ENCODE data around the gene GRIK1. TPM values are rescaled to one million over a fixed set of nuclear protein-coding genes. Genes with fewer than 3 reads are reported as not detected.

Gene GRIK1
- polyA plus RNA-seq, 1 donor = 1.9 TPM

DNA sequence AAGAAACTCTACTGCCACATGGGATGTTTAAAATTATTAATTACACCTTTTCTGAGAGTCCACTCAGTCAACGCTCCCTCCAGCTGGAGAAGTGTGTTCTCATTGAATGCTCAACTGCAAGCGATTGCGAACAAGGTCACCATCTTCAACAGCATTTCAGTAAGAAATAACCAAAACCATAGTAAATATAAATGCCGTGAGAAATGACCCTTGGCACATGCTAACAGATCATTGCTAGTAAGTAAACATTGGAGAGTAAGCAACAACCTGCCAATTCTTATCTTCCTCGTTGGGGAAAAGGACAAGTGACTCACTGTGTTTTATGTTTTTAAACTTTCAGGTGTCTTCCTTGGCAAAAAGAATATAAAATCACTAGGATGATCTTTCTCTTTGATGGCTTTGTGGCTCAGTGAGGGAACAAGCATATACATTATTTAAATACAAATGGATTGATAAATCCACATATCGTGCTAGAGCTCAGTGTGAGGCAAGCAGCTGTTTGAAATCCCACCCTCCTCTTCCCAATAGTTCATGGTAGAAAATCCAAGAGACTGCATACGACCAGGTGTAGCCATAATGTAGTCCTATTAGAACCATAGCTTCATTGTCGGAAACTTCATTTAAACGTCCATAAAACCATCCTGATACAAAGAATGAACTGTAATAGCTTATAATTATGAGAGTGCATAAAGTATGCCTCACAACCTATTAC, 214.6 kb downstream of the GRIK1 start:
- Histone ChIP-seq H3K4me3 (ENCODE audit: low read length) (peak overlapping the region; percentile 8), H3K27me3 (ENCODE audit: control insufficient read depth, insufficient read depth, low read length) (no peaks in the 10 kb centered on the region), H3K9me3 (ENCODE audit: control insufficient read depth, low read depth, low read length) (no peaks in the 10 kb centered on the region), H3K36me3 (ENCODE audit: control insufficient read depth, insufficient read depth, low read length) (no peaks in the 10 kb centered on the region), H3K4me1 (ENCODE audit: control insufficient read depth, insufficient read depth, low read length) (no peaks in the 10 kb centered on the region), H3K27ac (ENCODE audit: low read length) (no peak overlapping the region)
- DNase-seq = peak; percentile 4 to 57
- 38% methylated on average over 2 of the region's 9 CpGs for WGBS (ENCODE audit: insufficient coverage, low lambda C conversion rate)

- no peak for DNase-seq
- H3K9me3 ChIP-seq (ENCODE audit: control insufficient read depth, low read depth, low read length) = no peaks in the 10 kb centered on the region
- H3K4me3 ChIP-seq (ENCODE audit: low read length) = no peak overlapping the region
- no peaks in the 10 kb centered on the region for H3K4me1 ChIP-seq (ENCODE audit: control insufficient read depth, insufficient read depth, low read length)
- H3K27ac ChIP-seq (ENCODE audit: low read length) = no peak overlapping the region
- H3K36me3 ChIP-seq (ENCODE audit: control insufficient read depth, insufficient read depth, low read length) = no peaks in the 10 kb centered on the region
- no peaks in the 10 kb centered on the region for H3K27me3 ChIP-seq (ENCODE audit: control insufficient read depth, insufficient read depth, low read length)
- WGBS (ENCODE audit: insufficient coverage, low lambda C conversion rate) = no CpG with 5 or more reads among the region's 2 CpGs
Observed at GRCh38 chr21:29721964-29722363, 217.8 kb downstream of the GRIK1 start.

DNA sequence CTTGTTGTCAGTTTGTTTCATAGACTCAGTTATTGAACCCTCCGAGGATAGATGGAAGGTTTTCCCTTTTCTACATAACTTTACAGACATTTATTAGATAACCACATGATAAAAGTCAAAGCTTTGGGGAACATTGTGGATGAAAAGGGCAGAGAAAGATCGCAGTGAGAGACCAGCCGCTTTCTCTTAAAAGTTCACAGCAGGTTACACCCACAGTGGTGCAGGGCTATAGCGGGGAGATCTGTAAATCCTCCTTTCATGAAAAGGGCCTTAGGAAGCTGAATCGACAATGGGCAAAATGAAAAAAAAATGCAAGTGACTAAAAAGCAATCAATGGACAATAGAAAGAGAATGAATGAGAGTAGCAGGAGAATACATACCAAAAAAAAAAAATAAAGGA, 218.6 kb downstream of the GRIK1 start:
- DNase-seq = no peak
- H3K4me3 ChIP-seq (ENCODE audit: low read length) = no peak overlapping the region
- no peaks in the 10 kb centered on the region for H3K4me1 ChIP-seq (ENCODE audit: control insufficient read depth, insufficient read depth, low read length)
- WGBS (ENCODE audit: insufficient coverage, low lambda C conversion rate) = 78% methylated on average over 3 of the region's 5 CpGs
- H3K27me3 ChIP-seq (ENCODE audit: control insufficient read depth, insufficient read depth, low read length) = no peaks in the 10 kb centered on the region
- H3K36me3 ChIP-seq (ENCODE audit: control insufficient read depth, insufficient read depth, low read length) = no peaks in the 10 kb centered on the region
- no peaks in the 10 kb centered on the region for H3K9me3 ChIP-seq (ENCODE audit: control insufficient read depth, low read depth, low read length)
- no peak overlapping the region for H3K27ac ChIP-seq (ENCODE audit: low read length)

DNA sequence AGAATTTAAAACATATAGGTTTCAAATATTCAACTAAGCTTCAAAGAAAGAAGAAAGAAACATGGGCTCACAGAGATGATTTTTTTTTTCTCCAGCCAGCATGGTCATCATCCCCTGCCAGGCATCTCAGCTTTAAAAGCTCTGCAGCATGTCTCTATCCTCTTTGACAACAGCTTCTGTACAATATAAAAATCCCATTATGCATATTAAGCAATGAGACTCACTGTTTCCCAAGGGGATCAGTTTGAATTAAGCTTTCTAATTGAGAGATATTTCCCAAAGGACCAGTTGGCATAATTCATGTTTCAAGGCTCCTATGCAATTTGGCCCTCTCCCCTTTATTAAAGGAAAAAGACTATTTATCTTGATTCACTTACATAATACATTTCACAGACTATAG, 220.3 kb downstream of the GRIK1 start:
- Histone ChIP-seq H3K4me3 (ENCODE audit: low read length) (no peak overlapping the region), H3K36me3 (ENCODE audit: control insufficient read depth, insufficient read depth, low read length) (no peaks in the 10 kb centered on the region), H3K27ac (ENCODE audit: low read length) (no peak overlapping the region), H3K27me3 (ENCODE audit: control insufficient read depth, insufficient read depth, low read length) (no peaks in the 10 kb centered on the region), H3K4me1 (ENCODE audit: control insufficient read depth, insufficient read depth, low read length) (no peaks in the 10 kb centered on the region), H3K9me3 (ENCODE audit: control insufficient read depth, low read depth, low read length) (no peaks in the 10 kb centered on the region)
- no peak for DNase-seq

DNA sequence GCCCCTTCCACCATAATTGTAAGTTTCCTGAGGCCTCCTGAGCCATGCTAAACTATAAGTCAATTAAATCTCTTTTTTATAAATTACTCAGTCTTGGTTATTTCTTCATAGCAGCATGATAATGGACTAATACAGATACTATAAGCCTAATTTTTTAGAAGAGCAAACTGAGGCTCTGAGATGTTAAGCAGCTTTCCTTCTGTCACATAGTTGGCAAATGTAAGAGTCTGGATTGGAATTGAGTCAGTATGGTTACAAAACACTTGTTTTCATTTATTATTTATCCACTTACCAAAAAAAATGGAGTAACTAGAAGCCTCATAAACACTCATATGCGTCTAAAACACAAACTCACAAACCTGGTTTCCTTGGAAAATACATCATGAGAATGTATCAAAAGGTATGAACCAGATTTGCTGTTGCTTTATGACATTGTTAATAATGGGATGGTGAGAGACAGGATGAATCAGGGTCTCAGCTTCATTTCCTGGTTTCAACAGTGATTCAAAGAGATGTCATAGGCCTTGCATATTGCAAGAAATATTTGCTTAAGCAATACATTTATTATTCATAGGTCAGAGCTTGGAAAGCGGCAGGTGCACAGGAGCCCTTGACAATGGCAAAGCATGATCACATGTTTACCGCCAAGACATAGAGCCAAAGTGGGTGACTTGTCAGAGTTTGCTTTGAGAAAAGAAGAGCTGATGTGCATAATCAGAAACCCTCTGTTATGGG, 221.5 kb downstream of the GRIK1 start:
- WGBS (ENCODE audit: insufficient coverage, low lambda C conversion rate) = 86% methylated on average over 1 of the region's 3 CpGs
- no peaks in the 10 kb centered on the region for H3K9me3 ChIP-seq (ENCODE audit: control insufficient read depth, low read depth, low read length)

GRCh38 chr21:29717659-29718058, 222.1 kb downstream of the GRIK1 start:
- WGBS (ENCODE audit: insufficient coverage, low lambda C conversion rate) = no CpG with 5 or more reads among the region's 1 CpG
- Histone ChIP-seq H3K27me3 (ENCODE audit: control insufficient read depth, insufficient read depth, low read length) (no peaks in the 10 kb centered on the region), H3K4me3 (ENCODE audit: low read length) (no peak overlapping the region), H3K9me3 (ENCODE audit: control insufficient read depth, low read depth, low read length) (no peaks in the 10 kb centered on the region), H3K36me3 (ENCODE audit: control insufficient read depth, insufficient read depth, low read length) (no peaks in the 10 kb centered on the region), H3K27ac (ENCODE audit: low read length) (no peak overlapping the region), H3K4me1 (ENCODE audit: control insufficient read depth, insufficient read depth, low read length) (no peaks in the 10 kb centered on the region)
- no peak for DNase-seq

More for the DNA sequence above, 221.5 kb downstream of the GRIK1 start:
- H3K36me3 ChIP-seq (ENCODE audit: control insufficient read depth, insufficient read depth, low read length) = no peaks in the 10 kb centered on the region
- no peak overlapping the region for H3K27ac ChIP-seq (ENCODE audit: low read length)
- no peak overlapping the region for H3K4me3 ChIP-seq (ENCODE audit: low read length)
- no peaks in the 10 kb centered on the region for H3K27me3 ChIP-seq (ENCODE audit: control insufficient read depth, insufficient read depth, low read length)
- no peak for DNase-seq
- H3K4me1 ChIP-seq (ENCODE audit: control insufficient read depth, insufficient read depth, low read length) = no peaks in the 10 kb centered on the region

- Histone ChIP-seq H3K4me1 (ENCODE audit: control insufficient read depth, insufficient read depth, low read length) (no peaks in the 10 kb centered on the region), H3K9me3 (ENCODE audit: control insufficient read depth, low read depth, low read length) (no peaks in the 10 kb centered on the region), H3K27me3 (ENCODE audit: control insufficient read depth, insufficient read depth, low read length) (no peaks in the 10 kb centered on the region), H3K27ac (ENCODE audit: low read length) (no peak overlapping the region), H3K36me3 (ENCODE audit: control insufficient read depth, insufficient read depth, low read length) (no peaks in the 10 kb centered on the region), H3K4me3 (ENCODE audit: low read length) (no peak overlapping the region)
- WGBS (ENCODE audit: insufficient coverage, low lambda C conversion rate) = no CpG with 5 or more reads among the region's 2 CpGs
- DNase-seq = no peak
Observed at GRCh38 chr21:29716753-29717152, 223.0 kb downstream of the GRIK1 start.

GRCh38 chr21:29715089-29715488, 224.7 kb downstream of the GRIK1 start:
- H3K4me1 ChIP-seq (ENCODE audit: control insufficient read depth, insufficient read depth, low read length) = no peaks in the 10 kb centered on the region
- H3K27me3 ChIP-seq (ENCODE audit: control insufficient read depth, insufficient read depth, low read length) = no peaks in the 10 kb centered on the region
- H3K27ac ChIP-seq (ENCODE audit: low read length) = no peak overlapping the region
- H3K36me3 ChIP-seq (ENCODE audit: control insufficient read depth, insufficient read depth, low read length) = no peaks in the 10 kb centered on the region
- no CpG with 5 or more reads among the region's 2 CpGs for WGBS (ENCODE audit: insufficient coverage, low lambda C conversion rate)
- no peaks in the 10 kb centered on the region for H3K9me3 ChIP-seq (ENCODE audit: control insufficient read depth, low read depth, low read length)
- no peak overlapping the region for H3K4me3 ChIP-seq (ENCODE audit: low read length)
- DNase-seq = no peak

- Histone ChIP-seq H3K4me1 (ENCODE audit: control insufficient read depth, insufficient read depth, low read length) (no peaks in the 10 kb centered on the region), H3K27ac (ENCODE audit: low read length) (no peak overlapping the region), H3K36me3 (ENCODE audit: control insufficient read depth, insufficient read depth, low read length) (no peaks in the 10 kb centered on the region), H3K9me3 (ENCODE audit: control insufficient read depth, low read depth, low read length) (no peaks in the 10 kb centered on the region), H3K4me3 (ENCODE audit: low read length) (no peak overlapping the region), H3K27me3 (ENCODE audit: control insufficient read depth, insufficient read depth, low read length) (no peaks in the 10 kb centered on the region)
- WGBS (ENCODE audit: insufficient coverage, low lambda C conversion rate) = 50% methylated on average over 1 of the region's 2 CpGs
- no peak for DNase-seq
Observed at GRCh38 chr21:29712818-29713217, 227.0 kb downstream of the GRIK1 start.

DNA sequence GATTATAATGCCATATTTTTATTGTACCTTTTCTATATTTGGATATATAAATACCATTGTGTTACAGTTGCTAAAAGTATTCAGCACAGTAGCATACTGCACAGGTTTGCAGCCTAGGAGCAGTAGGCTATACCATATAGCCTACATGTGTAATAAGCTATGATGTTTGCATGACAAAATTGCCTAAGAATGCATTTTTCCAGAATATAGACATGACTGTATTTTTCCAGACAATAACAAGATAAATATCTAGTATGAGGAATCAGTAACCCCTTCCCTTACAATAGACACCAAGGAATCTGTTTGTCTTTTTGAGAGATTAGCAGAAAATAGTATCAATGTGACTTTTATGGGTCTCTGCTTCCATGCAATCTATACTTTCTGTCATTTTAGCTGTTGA, 228.6 kb downstream of the GRIK1 start:
- H3K27me3 ChIP-seq (ENCODE audit: control insufficient read depth, insufficient read depth, low read length) = no peaks in the 10 kb centered on the region
- H3K36me3 ChIP-seq (ENCODE audit: control insufficient read depth, insufficient read depth, low read length) = no peaks in the 10 kb centered on the region
- H3K4me1 ChIP-seq (ENCODE audit: control insufficient read depth, insufficient read depth, low read length) = no peaks in the 10 kb centered on the region
- no peak overlapping the region for H3K27ac ChIP-seq (ENCODE audit: low read length)
- DNase-seq = no peak
- no peak overlapping the region for H3K4me3 ChIP-seq (ENCODE audit: low read length)
- no peaks in the 10 kb centered on the region for H3K9me3 ChIP-seq (ENCODE audit: control insufficient read depth, low read depth, low read length)

DNA sequence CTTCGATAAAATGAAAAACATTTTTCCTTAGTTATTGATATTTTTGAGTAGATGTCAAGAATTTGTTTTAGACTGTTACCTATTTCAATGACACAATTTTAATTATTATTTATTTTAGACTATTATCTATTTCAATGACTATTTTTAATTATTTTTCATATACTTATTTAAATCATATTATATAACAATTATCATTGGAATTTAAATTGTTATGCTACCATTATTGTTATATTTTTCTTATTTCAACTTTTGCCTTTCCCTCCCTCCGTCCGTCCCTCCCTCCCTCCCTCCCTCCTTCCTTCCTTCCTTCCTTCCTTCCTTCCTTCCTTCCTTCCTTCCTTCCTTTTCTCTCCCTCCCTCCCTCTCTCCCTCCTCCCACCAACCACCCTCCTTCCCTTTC, 229.3 kb downstream of the GRIK1 start:
- Histone ChIP-seq H3K27me3 (ENCODE audit: control insufficient read depth, insufficient read depth, low read length) (no peaks in the 10 kb centered on the region), H3K4me1 (ENCODE audit: control insufficient read depth, insufficient read depth, low read length) (no peaks in the 10 kb centered on the region), H3K9me3 (ENCODE audit: control insufficient read depth, low read depth, low read length) (no peaks in the 10 kb centered on the region), H3K36me3 (ENCODE audit: control insufficient read depth, insufficient read depth, low read length) (no peaks in the 10 kb centered on the region), H3K4me3 (ENCODE audit: low read length) (no peak overlapping the region), H3K27ac (ENCODE audit: low read length) (no peak overlapping the region)
- no peak for DNase-seq
- 95% methylated on average over 3 of the region's 3 CpGs for WGBS (ENCODE audit: insufficient coverage, low lambda C conversion rate)
